Measurements from ENCODE around the gene ITGA2B. TPM values are rescaled to one million over a fixed set of nuclear protein-coding genes. Genes with fewer than 3 reads are reported as not detected.

ITGA2B gene
- total and polyA plus RNA-seq, 2 experiments from 2014 or later = 13.3 to 13.9 TPM

DNA sequence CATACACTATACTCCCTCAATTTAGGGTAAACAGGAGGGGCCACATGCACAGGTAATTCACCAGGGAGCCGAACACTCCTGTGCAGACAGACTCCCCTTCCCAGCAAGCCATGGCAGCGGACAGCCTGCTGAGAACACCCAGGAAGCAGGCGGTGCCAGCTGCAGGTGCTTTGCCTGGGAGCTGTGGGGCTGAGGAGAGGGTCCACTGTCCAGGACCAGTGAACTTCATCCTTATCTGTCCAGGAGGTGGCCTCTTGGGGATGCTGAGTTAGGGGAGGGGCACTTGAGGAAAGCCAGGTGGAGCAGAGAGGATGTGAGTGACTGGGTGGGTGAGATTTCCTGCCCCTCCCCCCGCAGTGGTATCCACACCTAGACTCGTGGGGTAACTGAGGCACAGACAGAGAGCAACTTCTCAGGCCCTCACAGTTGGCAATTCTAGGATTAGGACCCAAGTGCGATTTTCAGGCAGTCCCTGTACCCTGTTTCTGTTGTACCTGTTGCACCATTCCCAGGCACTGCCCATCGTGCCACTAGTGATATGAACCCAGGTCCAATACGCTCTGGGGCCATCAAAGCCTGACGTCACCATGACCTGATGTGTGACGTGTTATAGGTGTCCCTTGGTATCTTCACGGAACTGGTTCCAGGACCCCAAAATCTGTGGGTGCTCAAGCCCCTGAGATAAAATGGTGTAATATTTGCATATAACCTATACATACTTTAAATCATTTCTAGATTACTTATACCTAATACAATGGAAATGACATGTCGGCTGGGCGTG, 43.2 kb downstream of the ITGA2B start (continued):
- TF ChIP-seq, protein P1, sequence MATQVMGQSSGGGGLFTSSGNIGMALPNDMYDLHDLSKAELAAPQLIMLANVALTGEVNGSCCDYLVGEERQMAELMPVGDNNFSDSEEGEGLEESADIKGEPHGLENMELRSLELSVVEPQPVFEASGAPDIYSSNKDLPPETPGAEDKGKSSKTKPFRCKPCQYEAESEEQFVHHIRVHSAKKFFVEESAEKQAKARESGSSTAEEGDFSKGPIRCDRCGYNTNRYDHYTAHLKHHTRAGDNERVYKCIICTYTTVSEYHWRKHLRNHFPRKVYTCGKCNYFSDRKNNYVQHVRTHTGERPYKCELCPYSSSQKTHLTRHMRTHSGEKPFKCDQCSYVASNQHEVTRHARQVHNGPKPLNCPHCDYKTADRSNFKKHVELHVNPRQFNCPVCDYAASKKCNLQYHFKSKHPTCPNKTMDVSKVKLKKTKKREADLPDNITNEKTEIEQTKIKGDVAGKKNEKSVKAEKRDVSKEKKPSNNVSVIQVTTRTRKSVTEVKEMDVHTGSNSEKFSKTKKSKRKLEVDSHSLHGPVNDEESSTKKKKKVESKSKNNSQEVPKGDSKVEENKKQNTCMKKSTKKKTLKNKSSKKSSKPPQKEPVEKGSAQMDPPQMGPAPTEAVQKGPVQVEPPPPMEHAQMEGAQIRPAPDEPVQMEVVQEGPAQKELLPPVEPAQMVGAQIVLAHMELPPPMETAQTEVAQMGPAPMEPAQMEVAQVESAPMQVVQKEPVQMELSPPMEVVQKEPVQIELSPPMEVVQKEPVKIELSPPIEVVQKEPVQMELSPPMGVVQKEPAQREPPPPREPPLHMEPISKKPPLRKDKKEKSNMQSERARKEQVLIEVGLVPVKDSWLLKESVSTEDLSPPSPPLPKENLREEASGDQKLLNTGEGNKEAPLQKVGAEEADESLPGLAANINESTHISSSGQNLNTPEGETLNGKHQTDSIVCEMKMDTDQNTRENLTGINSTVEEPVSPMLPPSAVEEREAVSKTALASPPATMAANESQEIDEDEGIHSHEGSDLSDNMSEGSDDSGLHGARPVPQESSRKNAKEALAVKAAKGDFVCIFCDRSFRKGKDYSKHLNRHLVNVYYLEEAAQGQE (IDR thresholded peaks at IDR 0.05; ENCODE audit: unreplicated experiment) = no peak
- TF ChIP-seq, protein P2, sequence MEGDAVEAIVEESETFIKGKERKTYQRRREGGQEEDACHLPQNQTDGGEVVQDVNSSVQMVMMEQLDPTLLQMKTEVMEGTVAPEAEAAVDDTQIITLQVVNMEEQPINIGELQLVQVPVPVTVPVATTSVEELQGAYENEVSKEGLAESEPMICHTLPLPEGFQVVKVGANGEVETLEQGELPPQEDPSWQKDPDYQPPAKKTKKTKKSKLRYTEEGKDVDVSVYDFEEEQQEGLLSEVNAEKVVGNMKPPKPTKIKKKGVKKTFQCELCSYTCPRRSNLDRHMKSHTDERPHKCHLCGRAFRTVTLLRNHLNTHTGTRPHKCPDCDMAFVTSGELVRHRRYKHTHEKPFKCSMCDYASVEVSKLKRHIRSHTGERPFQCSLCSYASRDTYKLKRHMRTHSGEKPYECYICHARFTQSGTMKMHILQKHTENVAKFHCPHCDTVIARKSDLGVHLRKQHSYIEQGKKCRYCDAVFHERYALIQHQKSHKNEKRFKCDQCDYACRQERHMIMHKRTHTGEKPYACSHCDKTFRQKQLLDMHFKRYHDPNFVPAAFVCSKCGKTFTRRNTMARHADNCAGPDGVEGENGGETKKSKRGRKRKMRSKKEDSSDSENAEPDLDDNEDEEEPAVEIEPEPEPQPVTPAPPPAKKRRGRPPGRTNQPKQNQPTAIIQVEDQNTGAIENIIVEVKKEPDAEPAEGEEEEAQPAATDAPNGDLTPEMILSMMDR (conservative IDR thresholded peaks at IDR 0.05; ENCODE audit: low read depth in 2 of 2) = no peak
- TF ChIP-seq POLR2AphosphoS5 (IDR thresholded peaks at IDR 0.05; ENCODE audit: low read depth) = no peak
- TF ChIP-seq ZNF114 (CRISPR knock-in tag; IDR thresholded peaks at IDR 0.05) = no peak

DNA sequence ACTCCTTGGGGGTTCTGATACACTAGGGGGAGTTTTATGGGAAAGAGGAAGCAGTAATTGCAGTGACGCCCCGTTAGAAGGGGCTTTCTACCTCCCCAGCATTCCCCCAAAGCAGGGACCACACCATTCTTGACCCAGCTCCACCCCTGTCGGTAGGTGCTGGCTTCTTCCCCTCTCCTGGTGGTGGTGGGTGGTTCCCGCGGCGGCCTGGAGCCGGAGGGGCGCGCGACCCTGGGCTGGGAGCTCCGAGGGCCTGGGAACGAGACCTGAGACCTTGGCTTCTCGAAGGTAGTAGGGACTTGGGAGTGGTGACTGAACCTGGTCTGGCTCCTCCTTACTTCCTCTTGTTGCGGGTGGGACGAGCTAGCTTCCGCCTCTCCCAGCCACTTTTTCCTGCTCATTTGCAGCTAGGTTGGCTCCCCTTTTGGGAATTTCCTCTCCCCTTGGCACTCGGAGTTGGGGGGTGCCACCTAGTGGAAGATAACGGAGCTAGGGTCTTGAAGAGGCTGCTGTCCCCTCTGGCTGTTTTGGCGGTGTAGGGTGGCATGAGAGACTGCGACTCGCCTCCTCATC, 43.9 kb downstream of the ITGA2B start:
- TF ChIP-seq, protein P2 (conservative IDR thresholded peaks at IDR 0.05; ENCODE audit: low read depth in 2 of 2) = peak; percentile 72 to 93
- no peak for TF ChIP-seq JUNB (IDR thresholded peaks at IDR 0.05; ENCODE audit: unreplicated experiment)
- Histone ChIP-seq H3K4me2 (peak overlapping the region; percentile 93), H3K27me3 (ENCODE audit: insufficient read depth) (no peaks in the 10 kb centered on the region), H4K20me1 (replicated peaks; ENCODE audit: insufficient read depth) (no peaks in the 10 kb centered on the region), H3K4me1 (ENCODE audit: insufficient read depth) (peaks cover 4% of the 10 kb centered on the region; the same call in 1 of the 2 replicates), H3K4me3 (peak overlapping the region; percentile 63), H3K9me2 (ENCODE audit: insufficient read depth) (no peaks in the 10 kb centered on the region), H2AFZ (no peak overlapping the region), H3F3A (replicated peaks; ENCODE audit: low read depth) (no peaks in the 10 kb centered on the region), H3K36me3 (ENCODE audit: insufficient read depth) (no peaks in the 10 kb centered on the region), H3K27ac (ENCODE audit: low read depth) (no peak overlapping the region), H3K79me2 (replicated peaks; ENCODE audit: insufficient read depth) (peaks cover 4% of the 10 kb centered on the region; the same call in 1 of the 2 replicates)
- H3K27me3 Mint-ChIP-seq (ENCODE audit: insufficient read depth, low read depth, poor library complexity) = peaks cover 13% of the 10 kb centered on the region
- H3K36me3 Mint-ChIP-seq (ENCODE audit: low read depth) = no peaks in the 10 kb centered on the region
- H3K4me1 Mint-ChIP-seq = peaks cover 8% of the 10 kb centered on the region; the same call in 2 of the 3 replicates
- peak; percentile 92 for DNase-seq (ENCODE audit: low spot score)
- peak overlapping the region; percentile 93 for H3K4me3 Mint-ChIP-seq
- peak; percentile 70 for ATAC-seq
- H3K27ac Mint-ChIP-seq = peak overlapping the region; percentile 95
- peaks cover 3% of the 10 kb centered on the region; the same call in 1 of the 3 replicates for H3K9me3 Mint-ChIP-seq
